Right kidney (tissue), 1 donor: ENCODE measurements around the gene CAMSAP3.
A peak's percentile ranks its signal among the peaks of the same experiment; 100 is the strongest.

Experiments used
- DNase-seq: peaks from one replicate; pipeline ENCODE4 v3.0.0-alpha.2; 2016

Gene CAMSAP3

GRCh38 chr19:7648265-7649014 lies 52.8 kb downstream of the CAMSAP3 start:
- DNase-seq = no peak

- no peak for DNase-seq
Observed at GRCh38 chr19:7650148-7650547, 54.5 kb downstream of the CAMSAP3 start.

- peak; percentile 64 for DNase-seq
Observed at GRCh38 chr19:7652061-7652641, 56.5 kb downstream of the CAMSAP3 start.

- DNase-seq = no peak
Observed at GRCh38 chr19:7654401-7654800, 58.7 kb downstream of the CAMSAP3 start.

- no peak for DNase-seq
Observed at GRCh38 chr19:7655581-7655980, 59.9 kb downstream of the CAMSAP3 start.

GRCh38 chr19:7657131-7657751 lies 61.6 kb downstream of the CAMSAP3 start:
- no peak for DNase-seq

GRCh38 chr19:7658219-7658686 lies 62.6 kb downstream of the CAMSAP3 start:
- DNase-seq = no peak

GRCh38 chr19:7661744-7662538 lies 66.3 kb downstream of the CAMSAP3 start:
- DNase-seq = no peak

GRCh38 chr19:7662657-7663056 lies 67.0 kb downstream of the CAMSAP3 start:
- DNase-seq = no peak

- no peak for DNase-seq
Observed at GRCh38 chr19:7663706-7664105, 68.0 kb downstream of the CAMSAP3 start.

- no peak for DNase-seq
Observed at GRCh38 chr19:7665076-7665475, 69.4 kb downstream of the CAMSAP3 start.
